PC-3 (cell line): ENCODE data around the gene ULBP1.

Experiments
- CTCF ChIP-seq: fragments of 300-600 bp; sonication (generic); conservative IDR thresholded peaks from 2 replicates; pipeline ENCODE4 v1.5.1; 2017; ENCODE audit warnings: antibody characterized with exemption, low read depth, mild to moderate bottlenecking, low read length
- EZH2 ChIP-seq: fragments of 300-600 bp; sonication (generic); IDR thresholded peaks from one replicate; pipeline ENCODE4 v1.6.1; 2017; ENCODE audit warnings: antibody characterized with exemption, mild to moderate bottlenecking, low read length; ENCODE audit not compliant: unreplicated experiment
- EZH2phosphoT487 ChIP-seq: fragments of 300-600 bp; sonication (generic); IDR thresholded peaks from 2 replicates; pipeline ENCODE4 v1.6.1; 2018; ENCODE audit warnings: mild to moderate bottlenecking, antibody characterized with exemption, low read length, borderline replicate concordance

GRCh38 chr6:149924933-149925252, 38.9 kb upstream of the ULBP1 start:
- TF ChIP-seq CTCF = no peak
- TF ChIP-seq EZH2 = no peak
- no peak for TF ChIP-seq EZH2phosphoT487
